ENCODE measurements around the gene PEX16.

DNA sequence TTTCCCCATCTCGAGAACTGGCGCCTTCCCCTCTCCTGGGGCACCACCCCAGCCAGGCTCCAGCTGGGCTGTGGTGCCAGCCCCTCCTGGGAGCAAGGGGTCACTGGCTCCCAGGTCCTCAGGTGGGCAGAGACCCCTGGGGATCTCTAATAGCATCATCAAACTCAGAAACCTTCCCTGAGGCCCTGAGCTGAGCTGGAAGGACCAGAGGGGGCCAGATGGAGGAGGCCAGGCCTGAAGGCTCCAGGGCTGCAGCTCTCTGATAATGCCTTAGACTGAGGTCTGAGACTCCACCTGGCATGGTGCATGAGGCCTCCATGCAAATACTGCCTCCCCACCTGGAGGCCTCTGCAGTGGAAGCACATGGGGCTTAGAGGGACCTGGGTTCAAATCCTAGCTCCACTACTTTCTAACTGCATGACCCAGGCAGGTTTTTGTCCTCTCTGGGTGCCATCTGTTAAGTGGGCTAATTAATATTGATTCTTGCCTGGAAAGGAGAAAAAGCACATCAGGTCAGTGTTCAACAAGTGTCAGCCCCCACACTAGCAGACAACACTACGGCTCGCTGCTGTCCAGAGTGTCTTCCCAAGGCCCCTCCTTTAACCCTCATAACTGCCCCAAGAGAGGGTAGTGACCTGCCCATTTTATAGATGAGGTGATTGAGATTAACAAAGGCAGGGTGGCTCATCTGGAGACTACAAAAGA is 30.7 kb downstream of the PEX16 start:
- TF ChIP-seq POLR2AphosphoS5 (IDR thresholded peaks at IDR 0.05) (no peak), EP300 (IDR thresholded peaks at IDR 0.05; ENCODE audit: low read depth) (no peak)
- TF ChIP-seq, protein P1, sequence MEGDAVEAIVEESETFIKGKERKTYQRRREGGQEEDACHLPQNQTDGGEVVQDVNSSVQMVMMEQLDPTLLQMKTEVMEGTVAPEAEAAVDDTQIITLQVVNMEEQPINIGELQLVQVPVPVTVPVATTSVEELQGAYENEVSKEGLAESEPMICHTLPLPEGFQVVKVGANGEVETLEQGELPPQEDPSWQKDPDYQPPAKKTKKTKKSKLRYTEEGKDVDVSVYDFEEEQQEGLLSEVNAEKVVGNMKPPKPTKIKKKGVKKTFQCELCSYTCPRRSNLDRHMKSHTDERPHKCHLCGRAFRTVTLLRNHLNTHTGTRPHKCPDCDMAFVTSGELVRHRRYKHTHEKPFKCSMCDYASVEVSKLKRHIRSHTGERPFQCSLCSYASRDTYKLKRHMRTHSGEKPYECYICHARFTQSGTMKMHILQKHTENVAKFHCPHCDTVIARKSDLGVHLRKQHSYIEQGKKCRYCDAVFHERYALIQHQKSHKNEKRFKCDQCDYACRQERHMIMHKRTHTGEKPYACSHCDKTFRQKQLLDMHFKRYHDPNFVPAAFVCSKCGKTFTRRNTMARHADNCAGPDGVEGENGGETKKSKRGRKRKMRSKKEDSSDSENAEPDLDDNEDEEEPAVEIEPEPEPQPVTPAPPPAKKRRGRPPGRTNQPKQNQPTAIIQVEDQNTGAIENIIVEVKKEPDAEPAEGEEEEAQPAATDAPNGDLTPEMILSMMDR (IDR thresholded peaks at IDR 0.05): no peak
